Calu3 (cell line): ENCODE results near the gene CCDC93. TPM values are rescaled to one million over a fixed set of nuclear protein-coding genes. Genes with fewer than 3 reads are reported as not detected.

Source experiments
- BruUV-seq: library from RNA; stranded (reverse); fragments of 400-500 nt; replicated peaks from 2 replicates; lab custom pipeline; 2021; lab: Mats Ljungman, UMichigan
- CTCF ChIA-PET: fragments of 300-600 bp; sonication (Branson Sonifier 250); formaldehyde crosslinking; loops from one replicate; lab custom pipeline; 2022; ENCODE audit warnings: antibody characterized with exemption; lab: Charles Lee
- DNase-seq: peaks from one replicate; pipeline ENCODE4 v3.0.0; 2022
- H3K27ac Mint-ChIP-seq: one replicate; pipeline ENCODE4 v1.8.0; 2022; ENCODE audit warnings: mixed read lengths; ENCODE audit not compliant: unreplicated experiment
- H3K27me3 Mint-ChIP-seq: one replicate; pipeline ENCODE4 v1.8.0; 2022; ENCODE audit warnings: mixed read lengths; ENCODE audit not compliant: unreplicated experiment
- H3K36me3 Mint-ChIP-seq: one replicate; pipeline ENCODE4 v1.8.0; 2022; ENCODE audit warnings: mild to moderate bottlenecking, moderate library complexity, mixed read lengths; ENCODE audit not compliant: insufficient read depth, unreplicated experiment
- H3K4me1 Mint-ChIP-seq: one replicate; pipeline ENCODE4 v1.8.0; 2022; ENCODE audit warnings: mild to moderate bottlenecking, low read depth, mixed read lengths; ENCODE audit not compliant: unreplicated experiment
- H3K4me3 Mint-ChIP-seq: one replicate; pipeline ENCODE4 v1.8.0; 2022; ENCODE audit warnings: mild to moderate bottlenecking, low read depth, moderate library complexity, mixed read lengths; ENCODE audit not compliant: unreplicated experiment
- H3K9me3 Mint-ChIP-seq: one replicate; pipeline ENCODE4 v1.8.0; 2022; ENCODE audit warnings: low read depth, mixed read lengths; ENCODE audit not compliant: unreplicated experiment
- CTCF ChIP-seq: fragments of 200-600 bp; IDR thresholded peaks from one replicate; pipeline ENCODE4 v1.8.0; 2022; ENCODE audit warnings: antibody characterized with exemption; ENCODE audit not compliant: unreplicated experiment
- intact Hi-C: fragments of 100-400 bp; cut with micrococcal nuclease; formaldehyde crosslinking; loops from one replicate; pipeline ENCODE4 v1.10.0; 2022; ENCODE audit not compliant: unreplicated experiment
- total RNA-seq: library from RNA; stranded (reverse); gene quantifications from 2 replicates; pipeline ENCODE4 v1.2.3, GENCODE V29; 2022

CCDC93 gene
- total RNA-seq, 1 experiment from 2014 or later, result 57.3 TPM

GRCh38 chr2:118012778-118013177, 1.1 kb downstream of the CCDC93 start:
- no peak for DNase-seq
- Mint-ChIP-seq H3K9me3 (no peaks in the 10 kb centered on the region), H3K27ac (no peak overlapping the region), H3K4me3 (peak overlapping the region; percentile 90), H3K27me3 (no peaks in the 10 kb centered on the region), H3K36me3 (peaks cover 29% of the 10 kb centered on the region), H3K4me1 (peaks cover 40% of the 10 kb centered on the region)
- BruUV-seq, result no TSS peak
- no peak for TF ChIP-seq CTCF
- intact Hi-C loops, result no loop called here
- CTCF ChIA-PET, result interaction anchor here (1.4 kb wide), 1 partner anchor 10 kb away, joined by 6 read pairs; no protein-coding TSS in a partner anchor

- no peaks in the 10 kb centered on the region for H3K27me3 Mint-ChIP-seq
- H3K36me3 Mint-ChIP-seq, result peaks cover 33% of the 10 kb centered on the region
- BruUV-seq, result no TSS peak
- no peak overlapping the region for H3K4me3 Mint-ChIP-seq
- peaks cover 25% of the 10 kb centered on the region for H3K4me1 Mint-ChIP-seq
- CTCF ChIA-PET, result no interaction called here
- no peak for DNase-seq
- intact Hi-C loops, result no loop called here
- no peak overlapping the region for H3K27ac Mint-ChIP-seq
- TF ChIP-seq CTCF, result no peak
- no peaks in the 10 kb centered on the region for H3K9me3 Mint-ChIP-seq
Observed at GRCh38 chr2:118010473-118010872, 3.4 kb downstream of the CCDC93 start.

- Mint-ChIP-seq H3K4me3 (no peak overlapping the region), H3K27ac (no peak overlapping the region), H3K36me3 (peaks cover 16% of the 10 kb centered on the region), H3K4me1 (peaks cover 16% of the 10 kb centered on the region), H3K27me3 (no peaks in the 10 kb centered on the region), H3K9me3 (no peaks in the 10 kb centered on the region)
- intact Hi-C loops, result loop anchor here (10.0 kb wide), 1 partner anchor 192 kb away; the partner anchor contains the start of gene DDX18
- DNase-seq, result no peak
- no peak for TF ChIP-seq CTCF
- BruUV-seq, result no TSS peak
- CTCF ChIA-PET, result no interaction called here
Observed at GRCh38 chr2:118006861-118007260, 7.0 kb downstream of the CCDC93 start.

GRCh38 chr2:118006326-118006725, 7.5 kb downstream of the CCDC93 start:
- intact Hi-C loops, result loop anchor here (10.0 kb wide), 1 partner anchor 192 kb away; the partner anchor contains the start of gene DDX18
- Mint-ChIP-seq H3K4me3 (no peak overlapping the region), H3K36me3 (peaks cover 16% of the 10 kb centered on the region), H3K4me1 (peaks cover 12% of the 10 kb centered on the region), H3K27me3 (no peaks in the 10 kb centered on the region), H3K9me3 (no peaks in the 10 kb centered on the region), H3K27ac (no peak overlapping the region)
- no peak for DNase-seq
- TF ChIP-seq CTCF, result no peak
- CTCF ChIA-PET, result no interaction called here
- no TSS peak for BruUV-seq
